ENCODE data around the gene OR2T1. TPM values are rescaled to one million over a fixed set of nuclear protein-coding genes. Genes with fewer than 3 reads are reported as not detected.

The OR2T1 gene
- not detected for polyA plus RNA-seq

- 69 to 70% methylated on average over 3 of the region's 3 CpGs for WGBS, 2 donors
Measured at GRCh38 chr1:248402748-248403147, at the start of gene OR2T1. TSS of gene OR2T1 (plus strand) at chr1:248403048. CDS start at chr1:248406148, 3,100 bp downstream.

GRCh38 chr1:248359415-248359814 is 43.4 kb upstream of the OR2T1 start:
- Histone ChIP-seq H3K27ac (ENCODE audit: low read depth in 2 of 2, low read length in 1 of 2) (no peak overlapping the region), H3K36me3 (ENCODE audit: control insufficient read depth in 2 of 2, insufficient read depth in 2 of 2, low read length in 1 of 2) (no peaks in the 10 kb centered on the region), H3K27me3 (ENCODE audit: control insufficient read depth in 1 of 2, insufficient read depth in 2 of 2, low read length in 2 of 2) (no peaks in the 10 kb centered on the region), H3K4me3 (ENCODE audit: low read depth in 1 of 2, low read length in 2 of 2) (no peak overlapping the region), H3K4me1 (ENCODE audit: control insufficient read depth in 2 of 2, insufficient read depth in 2 of 2, low read length in 1 of 2) (no peaks in the 10 kb centered on the region), H3K9me3 (ENCODE audit: control insufficient read depth in 2 of 2, insufficient read depth in 1 of 2, low read depth in 1 of 2, low read length in 1 of 2) (peaks cover 3 to 8% of the 10 kb centered on the region in 2 donors)
- WGBS, 2 donors, result 71 to 75% methylated on average over 3 of the region's 3 CpGs

More at GRCh38 chr1:248402748-248403147, at the start of gene OR2T1:
- no peaks in the 10 kb centered on the region for H3K27me3 ChIP-seq (ENCODE audit: control insufficient read depth in 1 of 2, insufficient read depth in 2 of 2, low read length in 2 of 2)
- H3K4me3 ChIP-seq (ENCODE audit: low read depth in 1 of 2, low read length in 2 of 2), result no peak within 1 kb of the TSS
- H3K4me1 ChIP-seq (ENCODE audit: control insufficient read depth in 2 of 2, insufficient read depth in 2 of 2, low read length in 1 of 2), result no peaks in the 10 kb centered on the region
- H3K27ac ChIP-seq (ENCODE audit: low read depth in 2 of 2, low read length in 1 of 2), result no peak within 1 kb of the TSS
- H3K36me3 ChIP-seq (ENCODE audit: control insufficient read depth in 2 of 2, insufficient read depth in 2 of 2, low read length in 1 of 2), result no peaks in the 10 kb centered on the region
- H3K9me3 ChIP-seq (ENCODE audit: control insufficient read depth in 2 of 2, insufficient read depth in 1 of 2, low read depth in 1 of 2, low read length in 1 of 2), result peaks cover 0 to 4% of the 10 kb centered on the region in 2 donors

GRCh38 chr1:248361121-248361715 is 41.6 kb upstream of the OR2T1 start, which contains the start of gene OR2T4:
TSS of gene OR2T4 (plus strand) at chr1:248361665. CDS start at chr1:248361665, 0 bp downstream.
- no peak within 1 kb of the TSS for H3K4me3 ChIP-seq (ENCODE audit: low read depth in 1 of 2, low read length in 2 of 2)
- no peaks in the 10 kb centered on the region for H3K36me3 ChIP-seq (ENCODE audit: control insufficient read depth in 2 of 2, insufficient read depth in 2 of 2, low read length in 1 of 2)
- 49 to 51% methylated on average over 3 of the region's 3 CpGs for WGBS, 2 donors
- no peaks in the 10 kb centered on the region for H3K27me3 ChIP-seq (ENCODE audit: control insufficient read depth in 1 of 2, insufficient read depth in 2 of 2, low read length in 2 of 2)
- peak within 1 kb of the TSS in 1 of 2 donors; percentile 10 for H3K27ac ChIP-seq (ENCODE audit: low read depth in 2 of 2, low read length in 1 of 2)
- H3K9me3 ChIP-seq (ENCODE audit: control insufficient read depth in 2 of 2, insufficient read depth in 1 of 2, low read depth in 1 of 2, low read length in 1 of 2), result peaks cover 3 to 8% of the 10 kb centered on the region in 2 donors
- H3K4me1 ChIP-seq (ENCODE audit: control insufficient read depth in 2 of 2, insufficient read depth in 2 of 2, low read length in 1 of 2), result no peaks in the 10 kb centered on the region

GRCh38 chr1:248366609-248367008 is 36.2 kb upstream of the OR2T1 start:
- Histone ChIP-seq H3K4me3 (ENCODE audit: low read depth in 1 of 2, low read length in 2 of 2) (no peak overlapping the region), H3K36me3 (ENCODE audit: control insufficient read depth in 2 of 2, insufficient read depth in 2 of 2, low read length in 1 of 2) (no peaks in the 10 kb centered on the region), H3K4me1 (ENCODE audit: control insufficient read depth in 2 of 2, insufficient read depth in 2 of 2, low read length in 1 of 2) (no peaks in the 10 kb centered on the region), H3K27me3 (ENCODE audit: control insufficient read depth in 1 of 2, insufficient read depth in 2 of 2, low read length in 2 of 2) (no peaks in the 10 kb centered on the region), H3K27ac (ENCODE audit: low read depth in 2 of 2, low read length in 1 of 2) (no peak overlapping the region), H3K9me3 (ENCODE audit: control insufficient read depth in 2 of 2, insufficient read depth in 1 of 2, low read depth in 1 of 2, low read length in 1 of 2) (peaks cover 0 to 4% of the 10 kb centered on the region in 2 donors)

- Histone ChIP-seq H3K36me3 (ENCODE audit: control insufficient read depth in 2 of 2, insufficient read depth in 2 of 2, low read length in 1 of 2) (no peaks in the 10 kb centered on the region), H3K9me3 (ENCODE audit: control insufficient read depth in 2 of 2, insufficient read depth in 1 of 2, low read depth in 1 of 2, low read length in 1 of 2) (peaks cover 3% of the 10 kb centered on the region in 2 donors), H3K4me1 (ENCODE audit: control insufficient read depth in 2 of 2, insufficient read depth in 2 of 2, low read length in 1 of 2) (no peaks in the 10 kb centered on the region), H3K27me3 (ENCODE audit: control insufficient read depth in 1 of 2, insufficient read depth in 2 of 2, low read length in 2 of 2) (no peaks in the 10 kb centered on the region), H3K4me3 (ENCODE audit: low read depth in 1 of 2, low read length in 2 of 2) (no peak overlapping the region), H3K27ac (ENCODE audit: low read depth in 2 of 2, low read length in 1 of 2) (no peak overlapping the region)
- 63 to 67% methylated on average over 5 of the region's 5 CpGs for WGBS, 2 donors
Measured at GRCh38 chr1:248372394-248372793, 30.5 kb upstream of the OR2T1 start.

GRCh38 chr1:248373761-248374160 is 29.1 kb upstream of the OR2T1 start:
- no peak overlapping the region for H3K27ac ChIP-seq (ENCODE audit: low read depth in 2 of 2, low read length in 1 of 2)
- no peaks in the 10 kb centered on the region for H3K36me3 ChIP-seq (ENCODE audit: control insufficient read depth in 2 of 2, insufficient read depth in 2 of 2, low read length in 1 of 2)
- no peaks in the 10 kb centered on the region for H3K4me1 ChIP-seq (ENCODE audit: control insufficient read depth in 2 of 2, insufficient read depth in 2 of 2, low read length in 1 of 2)
- 71 to 73% methylated on average over 4 of the region's 4 CpGs for WGBS, 2 donors
- H3K4me3 ChIP-seq (ENCODE audit: low read depth in 1 of 2, low read length in 2 of 2), result no peak overlapping the region
- H3K27me3 ChIP-seq (ENCODE audit: control insufficient read depth in 1 of 2, insufficient read depth in 2 of 2, low read length in 2 of 2), result no peaks in the 10 kb centered on the region
- peaks cover 3% of the 10 kb centered on the region in 2 donors for H3K9me3 ChIP-seq (ENCODE audit: control insufficient read depth in 2 of 2, insufficient read depth in 1 of 2, low read depth in 1 of 2, low read length in 1 of 2)

GRCh38 chr1:248375446-248375845 is 27.4 kb upstream of the OR2T1 start, which contains the start of gene OR2T6:
TSS of gene OR2T6 (plus strand) at chr1:248375746. CDS start at chr1:248387609, 11,863 bp downstream.
- H3K4me3 ChIP-seq (ENCODE audit: low read depth in 1 of 2, low read length in 2 of 2), result no peak within 1 kb of the TSS
- no peaks in the 10 kb centered on the region for H3K27me3 ChIP-seq (ENCODE audit: control insufficient read depth in 1 of 2, insufficient read depth in 2 of 2, low read length in 2 of 2)
- no peaks in the 10 kb centered on the region for H3K4me1 ChIP-seq (ENCODE audit: control insufficient read depth in 2 of 2, insufficient read depth in 2 of 2, low read length in 1 of 2)
- no peak within 1 kb of the TSS for H3K27ac ChIP-seq (ENCODE audit: low read depth in 2 of 2, low read length in 1 of 2)
- H3K9me3 ChIP-seq (ENCODE audit: control insufficient read depth in 2 of 2, insufficient read depth in 1 of 2, low read depth in 1 of 2, low read length in 1 of 2), result peaks cover 3% of the 10 kb centered on the region in 2 donors
- H3K36me3 ChIP-seq (ENCODE audit: control insufficient read depth in 2 of 2, insufficient read depth in 2 of 2, low read length in 1 of 2), result no peaks in the 10 kb centered on the region

GRCh38 chr1:248376916-248377315 is 25.9 kb upstream of the OR2T1 start:
- Histone ChIP-seq H3K4me3 (ENCODE audit: low read depth in 1 of 2, low read length in 2 of 2) (no peak overlapping the region), H3K27ac (ENCODE audit: low read depth in 2 of 2, low read length in 1 of 2) (no peak overlapping the region), H3K27me3 (ENCODE audit: control insufficient read depth in 1 of 2, insufficient read depth in 2 of 2, low read length in 2 of 2) (no peaks in the 10 kb centered on the region), H3K9me3 (ENCODE audit: control insufficient read depth in 2 of 2, insufficient read depth in 1 of 2, low read depth in 1 of 2, low read length in 1 of 2) (peaks cover 3% of the 10 kb centered on the region in 2 donors), H3K36me3 (ENCODE audit: control insufficient read depth in 2 of 2, insufficient read depth in 2 of 2, low read length in 1 of 2) (no peaks in the 10 kb centered on the region), H3K4me1 (ENCODE audit: control insufficient read depth in 2 of 2, insufficient read depth in 2 of 2, low read length in 1 of 2) (no peaks in the 10 kb centered on the region)
- WGBS, 2 donors, result 57 to 62% methylated on average over 3 of the region's 3 CpGs

- Histone ChIP-seq H3K9me3 (ENCODE audit: control insufficient read depth in 2 of 2, insufficient read depth in 1 of 2, low read depth in 1 of 2, low read length in 1 of 2) (no peaks in the 10 kb centered on the region), H3K27ac (ENCODE audit: low read depth in 2 of 2, low read length in 1 of 2) (no peak overlapping the region), H3K36me3 (ENCODE audit: control insufficient read depth in 2 of 2, insufficient read depth in 2 of 2, low read length in 1 of 2) (no peaks in the 10 kb centered on the region), H3K4me3 (ENCODE audit: low read depth in 1 of 2, low read length in 2 of 2) (no peak overlapping the region), H3K4me1 (ENCODE audit: control insufficient read depth in 2 of 2, insufficient read depth in 2 of 2, low read length in 1 of 2) (no peaks in the 10 kb centered on the region), H3K27me3 (ENCODE audit: control insufficient read depth in 1 of 2, insufficient read depth in 2 of 2, low read length in 2 of 2) (no peaks in the 10 kb centered on the region)
- WGBS, 2 donors, result 85 to 87% methylated on average over 3 of the region's 3 CpGs
Measured at GRCh38 chr1:248380854-248381253, 22.0 kb upstream of the OR2T1 start.

GRCh38 chr1:248388426-248388825 is 14.4 kb upstream of the OR2T1 start:
- Histone ChIP-seq H3K27me3 (ENCODE audit: control insufficient read depth in 1 of 2, insufficient read depth in 2 of 2, low read length in 2 of 2) (no peaks in the 10 kb centered on the region), H3K4me1 (ENCODE audit: control insufficient read depth in 2 of 2, insufficient read depth in 2 of 2, low read length in 1 of 2) (no peaks in the 10 kb centered on the region), H3K36me3 (ENCODE audit: control insufficient read depth in 2 of 2, insufficient read depth in 2 of 2, low read length in 1 of 2) (no peaks in the 10 kb centered on the region), H3K27ac (ENCODE audit: low read depth in 2 of 2, low read length in 1 of 2) (no peak overlapping the region), H3K9me3 (ENCODE audit: control insufficient read depth in 2 of 2, insufficient read depth in 1 of 2, low read depth in 1 of 2, low read length in 1 of 2) (peaks cover 0 to 4% of the 10 kb centered on the region in 2 donors), H3K4me3 (ENCODE audit: low read depth in 1 of 2, low read length in 2 of 2) (no peak overlapping the region)
- 51 to 53% methylated on average over 2 of the region's 2 CpGs for WGBS, 2 donors

Measured in esophagus (tissue), 2 donors.